OCI-LY3 (cell line): Measurements from ENCODE around the gene C21orf91.

Experiments used
- H2AFZ ChIP-seq: fragments of 200-600, 300-600 bp; shearing (Covaris generic); 2 replicates; pipeline ENCODE4 v1.6.0; 2014; ENCODE audit warnings: antibody characterized with exemption, low read depth, low read length
- H3K27ac ChIP-seq: fragments of 200-600, 300-600 bp; sonication (generic); 2 replicates; pipeline ENCODE4 v1.5.1; 2014; ENCODE audit warnings: mild to moderate bottlenecking, low read length, moderate library complexity, mixed read lengths
- H3K27me3 ChIP-seq: fragments of 200-600, 300-600 bp; sonication (generic); 2 replicates; pipeline ENCODE4 v1.6.1; 2014; ENCODE audit warnings: low read depth, low read length, mixed read lengths
- H3K36me3 ChIP-seq: fragments of 200-600, 300-600 bp; sonication (generic); replicated peaks from 2 replicates; pipeline ENCODE3; 2014; ENCODE audit warnings: low read depth, low read length, mixed read lengths
- H3K4me1 ChIP-seq: fragments of 300-600, 200-600 bp; sonication (generic); 2 replicates; pipeline ENCODE4 v1.6.1; 2014; ENCODE audit warnings: low read length, mixed read lengths
- H3K4me2 ChIP-seq: fragments of 200-600, 300-600 bp; sonication (generic); 2 replicates; pipeline ENCODE4 v1.6.1; 2014; ENCODE audit warnings: low read length, mixed read lengths
- H3K4me3 ChIP-seq: fragments of 300-600, 200-600 bp; sonication (generic); 2 replicates; pipeline ENCODE4 v1.5.1; 2014; ENCODE audit warnings: antibody characterized with exemption, mild to moderate bottlenecking, low read length, moderate library complexity
- H3K79me2 ChIP-seq: fragments of 300-600, 200-600 bp; shearing (Covaris generic); 2 replicates; pipeline ENCODE4 v1.6.1; 2014; ENCODE audit warnings: mild to moderate bottlenecking, low read length, mixed read lengths
- H3K9ac ChIP-seq: fragments of 300-600, 200-600 bp; shearing (Covaris generic); 2 replicates; pipeline ENCODE4 v1.6.0; 2014; ENCODE audit warnings: mild to moderate bottlenecking, low read length, moderate library complexity
- H3K9me3 ChIP-seq: fragments of 200-600, 300-600 bp; shearing (Covaris generic); 2 replicates; pipeline ENCODE4 v1.6.1; 2014; ENCODE audit warnings: low read length, mixed read lengths; ENCODE audit not compliant: insufficient read depth
- H4K20me1 ChIP-seq: fragments of 200-600, 300-600 bp; sonication (generic); 2 replicates; pipeline ENCODE4 v1.6.1; 2016; ENCODE audit warnings: low read length, mixed read lengths; ENCODE audit not compliant: insufficient read depth
- EZH2phosphoT487 ChIP-seq: fragments of 200-600 bp; shearing (Covaris generic); IDR thresholded peaks from 2 replicates; pipeline ENCODE4 v1.6.1; 2018; ENCODE audit warnings: antibody characterized with exemption, mixed run types, low read depth
- TF ChIP-seq, protein P1 (sequence below): fragments of 200-600, 300-600 bp; sonication (generic); IDR thresholded peaks from 2 replicates; pipeline ENCODE4 v1.5.1; 2014; ENCODE audit warnings: antibody characterized with exemption, low read length, low read depth

Gene C21orf91

GRCh38 chr21:17769447-17769845 is 49.7 kb downstream of the C21orf91 start:
- Histone ChIP-seq H3K79me2 (no peaks in the 10 kb centered on the region), H3K36me3 (no peaks in the 10 kb centered on the region), H4K20me1 (no peaks in the 10 kb centered on the region), H3K4me3 (no peak overlapping the region), H3K4me1 (no peaks in the 10 kb centered on the region), H3K27ac (no peak overlapping the region), H3K9ac (no peak overlapping the region), H3K27me3 (no peaks in the 10 kb centered on the region), H3K9me3 (no peaks in the 10 kb centered on the region), H2AFZ (no peak overlapping the region), H3K4me2 (no peak overlapping the region)
- TF ChIP-seq, protein P1, sequence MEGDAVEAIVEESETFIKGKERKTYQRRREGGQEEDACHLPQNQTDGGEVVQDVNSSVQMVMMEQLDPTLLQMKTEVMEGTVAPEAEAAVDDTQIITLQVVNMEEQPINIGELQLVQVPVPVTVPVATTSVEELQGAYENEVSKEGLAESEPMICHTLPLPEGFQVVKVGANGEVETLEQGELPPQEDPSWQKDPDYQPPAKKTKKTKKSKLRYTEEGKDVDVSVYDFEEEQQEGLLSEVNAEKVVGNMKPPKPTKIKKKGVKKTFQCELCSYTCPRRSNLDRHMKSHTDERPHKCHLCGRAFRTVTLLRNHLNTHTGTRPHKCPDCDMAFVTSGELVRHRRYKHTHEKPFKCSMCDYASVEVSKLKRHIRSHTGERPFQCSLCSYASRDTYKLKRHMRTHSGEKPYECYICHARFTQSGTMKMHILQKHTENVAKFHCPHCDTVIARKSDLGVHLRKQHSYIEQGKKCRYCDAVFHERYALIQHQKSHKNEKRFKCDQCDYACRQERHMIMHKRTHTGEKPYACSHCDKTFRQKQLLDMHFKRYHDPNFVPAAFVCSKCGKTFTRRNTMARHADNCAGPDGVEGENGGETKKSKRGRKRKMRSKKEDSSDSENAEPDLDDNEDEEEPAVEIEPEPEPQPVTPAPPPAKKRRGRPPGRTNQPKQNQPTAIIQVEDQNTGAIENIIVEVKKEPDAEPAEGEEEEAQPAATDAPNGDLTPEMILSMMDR, result no peak

GRCh38 chr21:17768840-17769446 is 50.2 kb downstream of the C21orf91 start:
- no peak for TF ChIP-seq EZH2phosphoT487
- TF ChIP-seq, protein P1, result no peak
- Histone ChIP-seq H3K4me2 (no peak overlapping the region), H3K36me3 (no peaks in the 10 kb centered on the region), H3K4me3 (no peak overlapping the region), H3K9me3 (no peaks in the 10 kb centered on the region), H3K27me3 (no peaks in the 10 kb centered on the region), H2AFZ (no peak overlapping the region), H3K79me2 (no peaks in the 10 kb centered on the region), H3K4me1 (no peaks in the 10 kb centered on the region), H4K20me1 (no peaks in the 10 kb centered on the region), H3K9ac (no peak overlapping the region), H3K27ac (no peak overlapping the region)

DNA sequence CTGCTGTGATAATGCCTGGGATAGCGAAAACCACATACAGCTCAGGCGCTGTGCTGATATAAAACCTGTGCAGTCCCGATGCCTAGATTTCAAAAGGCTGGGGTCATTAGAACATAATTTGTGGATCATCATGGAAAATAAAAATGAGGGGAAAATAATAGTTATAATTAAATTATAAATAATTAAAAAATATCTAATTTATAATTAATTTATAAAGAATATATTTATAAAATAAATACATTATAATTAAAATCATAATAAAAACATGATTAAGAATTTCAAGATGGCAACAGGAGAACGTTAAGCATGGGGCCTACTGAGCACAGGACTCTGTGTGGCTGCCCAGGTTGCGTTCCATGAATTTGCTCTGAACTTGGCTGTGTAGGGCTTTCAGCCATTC is 53.9 kb downstream of the C21orf91 start:
- no peak for TF ChIP-seq EZH2phosphoT487
- TF ChIP-seq, protein P1, result no peak
- no peaks in the 10 kb centered on the region for H3K27me3 ChIP-seq

GRCh38 chr21:17763288-17764037 is 55.7 kb downstream of the C21orf91 start:
- Histone ChIP-seq H3K4me1 (no peaks in the 10 kb centered on the region), H3K9me3 (no peaks in the 10 kb centered on the region), H3K79me2 (no peaks in the 10 kb centered on the region), H3K27me3 (no peaks in the 10 kb centered on the region), H3K4me2 (no peak overlapping the region), H3K27ac (no peak overlapping the region), H3K36me3 (no peaks in the 10 kb centered on the region), H4K20me1 (no peaks in the 10 kb centered on the region), H3K4me3 (no peak overlapping the region), H2AFZ (no peak overlapping the region), H3K9ac (no peak overlapping the region)
- TF ChIP-seq, protein P1, result no peak
- TF ChIP-seq EZH2phosphoT487, result no peak

More for the DNA sequence above, 53.9 kb downstream of the C21orf91 start:
- no peaks in the 10 kb centered on the region for H3K4me1 ChIP-seq
- no peak overlapping the region for H2AFZ ChIP-seq
- H4K20me1 ChIP-seq, result no peaks in the 10 kb centered on the region
- no peak overlapping the region for H3K4me3 ChIP-seq
- H3K36me3 ChIP-seq, result no peaks in the 10 kb centered on the region
- H3K27ac ChIP-seq, result no peak overlapping the region
- no peak overlapping the region for H3K9ac ChIP-seq
- H3K9me3 ChIP-seq, result no peaks in the 10 kb centered on the region
- no peak overlapping the region for H3K4me2 ChIP-seq
- H3K79me2 ChIP-seq, result no peaks in the 10 kb centered on the region
